Vagina (tissue), 2 donors: Measurements from ENCODE around the gene SH3BGRL2. TPM values are rescaled to one million over a fixed set of nuclear protein-coding genes. Genes with fewer than 3 reads are reported as not detected.

ENCODE experiments used
- DNase-seq, 2 donors: peaks; one replicate each; pipeline ENCODE4 v3.0.0-alpha.2; 2017; ENCODE audit errors: extremely low spot score in 2 of 2
- H3K27ac ChIP-seq: fragments of 200-600 bp; sonication (generic); one replicate; pipeline ENCODE4 v1.5.1; 2019
- H3K27me3 ChIP-seq: fragments of 200-600 bp; sonication (generic); one replicate; pipeline ENCODE4 v1.5.1; 2019
- H3K36me3 ChIP-seq, 2 donors: fragments of 200-600 bp; sonication (generic); one replicate each; pipeline ENCODE4 v1.5.1; 2017 to 2019
- H3K4me1 ChIP-seq: fragments of 200-600 bp; sonication (generic); one replicate; pipeline ENCODE4 v1.5.1; 2019
- H3K4me3 ChIP-seq, 2 donors: fragments of 200-600 bp; sonication (generic); 1 replicate in 1 of 2; 2 replicates in 1 of 2; pipeline ENCODE4 v1.5.1; 2016 to 2019
- H3K9me3 ChIP-seq: fragments of 200-600 bp; sonication (generic); one replicate; pipeline ENCODE4 v1.5.1; 2019
- CTCF ChIP-seq, 3 experiments: fragments of 450-650 bp in 2 of 3; fragments of 200-600 bp in 1 of 3; sonication (generic) in 1 of 3; IDR thresholded peaks; one replicate each; pipeline ENCODE4 v1.5.1; 2017 to 2019; ENCODE audit warnings: antibody characterized with exemption in 3 of 3, mild to moderate bottlenecking in 2 of 3, moderate library complexity in 2 of 3
- POLR2A ChIP-seq, 2 donors: fragments of 450-650 bp; IDR thresholded peaks; one replicate each; pipeline ENCODE4 v1.6.1; 2017; ENCODE audit warnings: antibody characterized with exemption in 2 of 2, mild to moderate bottlenecking in 2 of 2, moderate library complexity in 2 of 2
- POLR2AphosphoS5 ChIP-seq, 2 donors: sonication (generic); formaldehyde crosslinking; IDR thresholded peaks; one replicate each; pipeline ENCODE4 v1.9.0; 2017; ENCODE audit warnings: antibody characterized with exemption in 2 of 2, mild to moderate bottlenecking in 2 of 2, low read depth in 1 of 2; ENCODE audit not compliant: insufficient read depth in 1 of 2
- intact Hi-C: fragments of 100-400 bp; cut with DNase I; formaldehyde crosslinking; loops from one replicate; pipeline ENCODE4 v1.15.1; 2023
- total RNA-seq: library from RNA; depleted of rRNA; stranded (reverse); fragments of >200 nt; gene quantifications from one replicate; pipeline ENCODE4 v1.2.3, GENCODE V29; 2016

SH3BGRL2 gene
- total RNA-seq, 1 donor from 2014 or later, result 38.3 TPM

- TF ChIP-seq POLR2A (IDR thresholded peaks at IDR 0.05) (no peak), POLR2AphosphoS5 (IDR thresholded peaks at IDR 0.05; ENCODE audit: insufficient read depth in 1 of 2, low read depth in 1 of 2) (no peak), CTCF (IDR thresholded peaks at IDR 0.05) (no peak)
- no peak for DNase-seq
- Histone ChIP-seq H3K9me3 (no peaks in the 10 kb centered on the region), H3K36me3 (no peaks in the 10 kb centered on the region), H3K4me3 (no peak overlapping the region), H3K27me3 (no peaks in the 10 kb centered on the region), H3K4me1 (no peaks in the 10 kb centered on the region), H3K27ac (no peak overlapping the region)
- intact Hi-C loops, result no loop called here
Measured at GRCh38 chr6:79647741-79648140, 16.6 kb downstream of the SH3BGRL2 start.

GRCh38 chr6:79648328-79648727 is 17.2 kb downstream of the SH3BGRL2 start:
- H3K27me3 ChIP-seq, result no peaks in the 10 kb centered on the region
- H3K36me3 ChIP-seq, result no peaks in the 10 kb centered on the region
- DNase-seq, result no peak
- H3K4me3 ChIP-seq, result no peak overlapping the region
- TF ChIP-seq CTCF (IDR thresholded peaks at IDR 0.05), result no peak
- intact Hi-C loops, result no loop called here
- H3K9me3 ChIP-seq, result no peaks in the 10 kb centered on the region
- no peak overlapping the region for H3K27ac ChIP-seq
- no peaks in the 10 kb centered on the region for H3K4me1 ChIP-seq

- TF ChIP-seq POLR2A (IDR thresholded peaks at IDR 0.05), result no peak
- no peak for TF ChIP-seq POLR2AphosphoS5 (IDR thresholded peaks at IDR 0.05; ENCODE audit: insufficient read depth in 1 of 2, low read depth in 1 of 2)
- TF ChIP-seq CTCF (IDR thresholded peaks at IDR 0.05), result no peak
- no peaks in the 10 kb centered on the region for H3K27me3 ChIP-seq
- H3K9me3 ChIP-seq, result no peaks in the 10 kb centered on the region
- no peak for DNase-seq
- no peak overlapping the region for H3K27ac ChIP-seq
- no peaks in the 10 kb centered on the region for H3K36me3 ChIP-seq
- H3K4me1 ChIP-seq, result no peaks in the 10 kb centered on the region
- H3K4me3 ChIP-seq, result no peak overlapping the region
- intact Hi-C loops, result no loop called here
Measured at GRCh38 chr6:79649016-79649415, 17.9 kb downstream of the SH3BGRL2 start.

GRCh38 chr6:79650950-79651349 is 19.8 kb downstream of the SH3BGRL2 start:
- H3K4me3 ChIP-seq, result no peak overlapping the region
- intact Hi-C loops, result no loop called here
- H3K36me3 ChIP-seq, result no peaks in the 10 kb centered on the region
- no peaks in the 10 kb centered on the region for H3K27me3 ChIP-seq
- no peaks in the 10 kb centered on the region for H3K9me3 ChIP-seq
- DNase-seq, result no peak
- TF ChIP-seq CTCF (IDR thresholded peaks at IDR 0.05), result no peak
- no peak for TF ChIP-seq POLR2AphosphoS5 (IDR thresholded peaks at IDR 0.05; ENCODE audit: insufficient read depth in 1 of 2, low read depth in 1 of 2)
- no peak for TF ChIP-seq POLR2A (IDR thresholded peaks at IDR 0.05)
- no peaks in the 10 kb centered on the region for H3K4me1 ChIP-seq
- H3K27ac ChIP-seq, result no peak overlapping the region

GRCh38 chr6:79656134-79656533 is 25.0 kb downstream of the SH3BGRL2 start:
- intact Hi-C loops, result no loop called here
- TF ChIP-seq CTCF (IDR thresholded peaks at IDR 0.05), result no peak
- no peak for TF ChIP-seq POLR2A (IDR thresholded peaks at IDR 0.05)
- TF ChIP-seq POLR2AphosphoS5 (IDR thresholded peaks at IDR 0.05; ENCODE audit: insufficient read depth in 1 of 2, low read depth in 1 of 2), result no peak
- no peak for DNase-seq

More at GRCh38 chr6:79656134-79656533, 25.0 kb downstream of the SH3BGRL2 start:
- Histone ChIP-seq H3K9me3 (no peaks in the 10 kb centered on the region), H3K4me3 (no peak overlapping the region), H3K4me1 (no peaks in the 10 kb centered on the region), H3K27me3 (no peaks in the 10 kb centered on the region), H3K36me3 (no peaks in the 10 kb centered on the region), H3K27ac (no peak overlapping the region)
